T-cell (primary cell): ENCODE data around the gene CNGA3. TPM values are rescaled to one million over a fixed set of nuclear protein-coding genes. Genes with fewer than 3 reads are reported as not detected.
A peak's percentile ranks its signal among the peaks of the same experiment; 100 is the strongest.

Experiments used
- ATAC-seq, 4 experiments: fragments of 200-7000 bp in 3 of 4; fragments of 150-1000 bp in 1 of 4; cut with Tn5 transposase; replicated peaks in 1 of 4; 1 replicate in 3 of 4; 2 replicates in 1 of 4; pipeline ENCODE4 v1.10.0; 2021; ENCODE audit warnings: moderate library complexity in 3 of 4, mild to moderate bottlenecking in 2 of 4, moderate number of reproducible peaks in 1 of 4
- CTCF ChIA-PET, 2 donors: fragments of 300-600 bp; sonication (Branson Sonifier 250); formaldehyde crosslinking; loops; one replicate each; lab custom pipeline; 2022; ENCODE audit warnings: antibody characterized with exemption in 2 of 2; lab: Charles Lee
- POLR2A ChIA-PET, 2 donors: fragments of 300-600 bp; sonication (Branson Sonifier 250); formaldehyde crosslinking; loops; one replicate each; lab custom pipeline; 2022; ENCODE audit warnings: antibody characterized with exemption in 2 of 2; lab: Charles Lee
- DNase-seq, 35 experiments: peaks; one replicate each; pipeline versions ENCODE4 v3.0.0 to v3.0.0-alpha.2; 2013 to 2023
- H3K27ac ChIP-seq: one replicate; pipeline ENCODE4 v1.5.1; 2013; ENCODE audit warnings: low read length
- H3K27me3 ChIP-seq, 2 experiments: replicated peaks in 1 of 2; 1 replicate in 1 of 2; 2 replicates in 1 of 2; pipeline versions ENCODE4 v1.6.1 to v1.7.0; 2013; ENCODE audit warnings: low read length in 1 of 2, mixed read lengths in 1 of 2; ENCODE audit not compliant: control insufficient read depth in 2 of 2, insufficient read depth in 2 of 2; ENCODE audit errors: extremely low read depth in 1 of 2
- H3K36me3 ChIP-seq, 2 donors: 1 replicate in 1 of 2; 2 replicates in 1 of 2; pipeline versions ENCODE4 v1.6.1 to v1.7.0; 2013; ENCODE audit warnings: low read length in 1 of 2; ENCODE audit not compliant: control insufficient read depth in 2 of 2, insufficient read depth in 1 of 2; ENCODE audit errors: extremely low read depth in 1 of 2
- H3K4me1 ChIP-seq, 2 experiments: 1 replicate in 1 of 2; 2 replicates in 1 of 2; pipeline versions ENCODE4 v1.6.1 to v1.7.0; 2013; ENCODE audit warnings: low read length in 2 of 2, mixed read lengths in 1 of 2; ENCODE audit not compliant: insufficient read depth in 2 of 2, control insufficient read depth in 1 of 2; ENCODE audit errors: extremely low read depth in 1 of 2
- H3K4me3 ChIP-seq, 2 donors: 1 replicate in 1 of 2; 2 replicates in 1 of 2; pipeline versions ENCODE4 v1.5.1 to v1.7.0; 2013; ENCODE audit warnings: mild to moderate bottlenecking in 2 of 2, low read length in 1 of 2, moderate library complexity in 1 of 2; ENCODE audit not compliant: control insufficient read depth in 1 of 2; ENCODE audit errors: extremely low read depth in 1 of 2
- H3K9me3 ChIP-seq: 2 replicates; pipeline ENCODE4 v1.7.0; 2013
- H3K27ac Mint-ChIP-seq, 2 donors: one replicate each; pipeline ENCODE4 v1.8.0; 2020 to 2021; ENCODE audit warnings: mild to moderate bottlenecking in 2 of 2, mixed read lengths in 2 of 2
- H3K27me3 Mint-ChIP-seq, 2 donors: one replicate each; pipeline ENCODE4 v1.8.0; 2021 to 2022; ENCODE audit warnings: mixed read lengths in 2 of 2
- H3K36me3 Mint-ChIP-seq: one replicate; pipeline ENCODE4 v1.8.0; 2021; ENCODE audit warnings: mixed read lengths
- H3K4me1 Mint-ChIP-seq, 3 donors: one replicate each; pipeline ENCODE4 v1.8.0; 2020 to 2022; ENCODE audit warnings: mixed read lengths in 3 of 3, mild to moderate bottlenecking in 1 of 3
- H3K4me3 Mint-ChIP-seq, 3 donors: one replicate each; pipeline ENCODE4 v1.8.0; 2020 to 2022; ENCODE audit warnings: mild to moderate bottlenecking in 3 of 3, mixed read lengths in 3 of 3, moderate library complexity in 3 of 3
- H3K9me3 Mint-ChIP-seq, 3 donors: one replicate each; pipeline ENCODE4 v1.8.0; 2020 to 2022; ENCODE audit warnings: mixed read lengths in 3 of 3
- WGBS: methylation state at CpG from one replicate; pipeline ENCODE4 v1.1.5; 2013; ENCODE audit warnings: missing lambda C conversion rate; ENCODE audit not compliant: insufficient coverage; 5-methylcytosine and 5-hydroxymethylcytosine counted together
- total RNA-seq, 35 experiments: library from RNA in 6 of 35; stranded (reverse) in 6 of 35; fragments of 120-200 nt in 1 of 35; gene quantifications; one replicate each; pipeline versions ENCODE4 v1.2.1 to v1.2.4 and lab custom pipeline; 2013 to 2026

Gene CNGA3
- total RNA-seq, 5 donors from 2014 or later (not counting 1 experiment from before 2014, with no cell fraction given), result not detected

- Histone ChIP-seq H3K4me3 (no peak overlapping the region), H3K27ac (no peak overlapping the region), H3K9me3 (peaks cover 3% of the 10 kb centered on the region), H3K4me1 (peaks cover 4 to 5% of the 10 kb centered on the region in 2 experiments), H3K27me3 (no peaks in the 10 kb centered on the region), H3K36me3 (no peaks in the 10 kb centered on the region)
- peaks cover 4% of the 10 kb centered on the region for H3K36me3 Mint-ChIP-seq
- H3K27me3 Mint-ChIP-seq, result no peaks in the 10 kb centered on the region
- H3K9me3 Mint-ChIP-seq, result peaks cover 0 to 13% (median 7%) of the 10 kb centered on the region in 3 donors
- CTCF ChIA-PET, result interaction anchor here in 1 of 2 donors (0.7 kb wide), 1 partner anchor 13 kb away, joined by 3 read pairs; no protein-coding TSS in a partner anchor
- no peak overlapping the region for H3K4me3 Mint-ChIP-seq
- POLR2A ChIA-PET, result no interaction called here
- ATAC-seq (no peak), DNase-seq (no peak)
- 94% methylated on average over 3 of the region's 6 CpGs for WGBS
- H3K4me1 Mint-ChIP-seq, result no peaks in the 10 kb centered on the region
- H3K27ac Mint-ChIP-seq, result no peak overlapping the region
Measured at GRCh38 chr2:98419977-98420725, 73.9 kb downstream of the CNGA3 start.

GRCh38 chr2:98422449-98422848, 76.2 kb downstream of the CNGA3 start:
- no peak overlapping the region for H3K4me3 Mint-ChIP-seq
- peak overlapping the region in 1 of 2 donors; percentile 33 for H3K27ac Mint-ChIP-seq
- no peak for DNase-seq
- peaks cover 4% of the 10 kb centered on the region for H3K36me3 Mint-ChIP-seq
- H3K4me1 Mint-ChIP-seq, result no peaks in the 10 kb centered on the region
- ChIA-PET CTCF (no interaction called here), POLR2A (no interaction called here)
- no peak for ATAC-seq
- Histone ChIP-seq H3K9me3 (peaks cover 3% of the 10 kb centered on the region), H3K4me1 (no peaks in the 10 kb centered on the region), H3K27me3 (no peaks in the 10 kb centered on the region), H3K27ac (no peak overlapping the region), H3K4me3 (no peak overlapping the region), H3K36me3 (no peaks in the 10 kb centered on the region)
- peaks cover 0 to 13% (median 7%) of the 10 kb centered on the region in 3 donors for H3K9me3 Mint-ChIP-seq
- H3K27me3 Mint-ChIP-seq, result no peaks in the 10 kb centered on the region

- CTCF ChIA-PET, result no interaction called here
- POLR2A ChIA-PET, result no interaction called here
Measured at GRCh38 chr2:98426771-98427170, 80.5 kb downstream of the CNGA3 start.

GRCh38 chr2:98432145-98432544, 85.9 kb downstream of the CNGA3 start:
- ATAC-seq (no peak), DNase-seq (no peak)
- POLR2A ChIA-PET, result no interaction called here
- H3K4me1 Mint-ChIP-seq, result no peaks in the 10 kb centered on the region
- no peaks in the 10 kb centered on the region for H3K4me1 ChIP-seq
- H3K27me3 ChIP-seq, result no peaks in the 10 kb centered on the region
- H3K9me3 Mint-ChIP-seq, result peaks cover 3 to 11% (median 4%) of the 10 kb centered on the region in 3 donors
- H3K4me3 Mint-ChIP-seq, result no peak overlapping the region
- no peaks in the 10 kb centered on the region for H3K27me3 Mint-ChIP-seq
- H3K36me3 ChIP-seq, result no peaks in the 10 kb centered on the region
- H3K27ac ChIP-seq, result no peak overlapping the region
- H3K27ac Mint-ChIP-seq, result no peak overlapping the region
- no peak overlapping the region for H3K4me3 ChIP-seq
- no peaks in the 10 kb centered on the region for H3K9me3 ChIP-seq
- no peaks in the 10 kb centered on the region for H3K36me3 Mint-ChIP-seq
- CTCF ChIA-PET, result interaction anchor here in 1 of 2 donors (1.1 to 1.2 kb wide), 2 partner anchors 12 to 33 kb away, joined by 3 to 4 read pairs; no protein-coding TSS in a partner anchor

More at GRCh38 chr2:98426771-98427170, 80.5 kb downstream of the CNGA3 start:
- Mint-ChIP-seq H3K9me3 (peaks cover 0 to 8% (median 7%) of the 10 kb centered on the region in 3 donors), H3K27ac (no peak overlapping the region), H3K27me3 (no peaks in the 10 kb centered on the region), H3K4me3 (no peak overlapping the region), H3K4me1 (no peaks in the 10 kb centered on the region), H3K36me3 (peaks cover 4% of the 10 kb centered on the region)
- H3K4me1 ChIP-seq, result no peaks in the 10 kb centered on the region
- H3K27ac ChIP-seq, result no peak overlapping the region
- no peaks in the 10 kb centered on the region for H3K27me3 ChIP-seq
- no peak overlapping the region for H3K4me3 ChIP-seq
- WGBS, result no CpG with 5 or more reads among the region's 5 CpGs
- ATAC-seq (no peak), DNase-seq (no peak)
- no peaks in the 10 kb centered on the region for H3K36me3 ChIP-seq
- H3K9me3 ChIP-seq, result peaks cover 3% of the 10 kb centered on the region

GRCh38 chr2:98433363-98433964, 87.2 kb downstream of the CNGA3 start:
- H3K4me1 Mint-ChIP-seq, result peaks cover 0 to under 1% (median 0%) of the 10 kb centered on the region in 3 donors
- ChIA-PET CTCF (interaction anchor here in 1 of 2 donors (1.1 kb wide), 1 partner anchor 13 kb away, joined by 3 read pairs; no protein-coding TSS in a partner anchor), POLR2A (interaction anchor here in 1 of 2 donors (0.6 kb wide), 2 partner anchors 14 to 184 kb away, joined by 3 read pairs; no protein-coding TSS in a partner anchor)
- no peak overlapping the region for H3K4me3 ChIP-seq
- WGBS, result no CpG with 5 or more reads among the region's 2 CpGs
- ATAC-seq, result no peak
- H3K27ac ChIP-seq, result no peak overlapping the region
- no peaks in the 10 kb centered on the region for H3K27me3 ChIP-seq
- no peak overlapping the region for H3K4me3 Mint-ChIP-seq
- H3K9me3 Mint-ChIP-seq, result peaks cover 5 to 14% (median 7%) of the 10 kb centered on the region in 3 donors
- H3K27ac Mint-ChIP-seq, result no peak overlapping the region
- peaks cover 1% of the 10 kb centered on the region for H3K36me3 Mint-ChIP-seq
- no peaks in the 10 kb centered on the region for H3K9me3 ChIP-seq
- H3K36me3 ChIP-seq, result no peaks in the 10 kb centered on the region
- no peak for DNase-seq
- no peaks in the 10 kb centered on the region for H3K27me3 Mint-ChIP-seq
- no peaks in the 10 kb centered on the region for H3K4me1 ChIP-seq

- Histone ChIP-seq H3K27ac (no peak overlapping the region), H3K36me3 (no peaks in the 10 kb centered on the region), H3K4me1 (no peaks in the 10 kb centered on the region), H3K4me3 (no peak overlapping the region), H3K9me3 (no peaks in the 10 kb centered on the region), H3K27me3 (no peaks in the 10 kb centered on the region)
- CTCF ChIA-PET, result no interaction called here
- WGBS, result 90% methylated on average over 3 of the region's 3 CpGs
- Mint-ChIP-seq H3K36me3 (peaks cover 3% of the 10 kb centered on the region), H3K9me3 (peaks cover 14 to 24% (median 15%) of the 10 kb centered on the region in 3 donors), H3K27ac (no peak overlapping the region), H3K4me1 (peaks cover 0 to 4% (median 0%) of the 10 kb centered on the region in 3 donors), H3K27me3 (no peaks in the 10 kb centered on the region), H3K4me3 (no peak overlapping the region)
- ATAC-seq, result no peak
- no peak for DNase-seq
- POLR2A ChIA-PET, result interaction anchor here in 1 of 2 donors (0.6 kb wide), 1 partner anchor 183 kb away, joined by 3 read pairs; no protein-coding TSS in a partner anchor
Measured at GRCh38 chr2:98434492-98434891, 88.2 kb downstream of the CNGA3 start.
